Endothelial cell of umbilical vein (primary cell): ENCODE measurements around the gene CLIC1. TPM values are rescaled to one million over a fixed set of nuclear protein-coding genes. Genes with fewer than 3 reads are reported as not detected.

Experiments used
- BruUV-seq: library from RNA; stranded (reverse); fragments of 400-500 nt; replicated peaks from 2 replicates; lab custom pipeline; 2021; lab: Mats Ljungman, UMichigan
- CTCF ChIA-PET: fragments of 300-600, 350-600 bp; sonication (Branson Sonifier 250); formaldehyde crosslinking; loops from one replicate; lab custom pipeline; 2021; ENCODE audit warnings: antibody characterized with exemption, inconsistent platforms; lab: Charles Lee
- POLR2A ChIA-PET: fragments of 300-600, 350-600 bp; sonication (Branson Sonifier 250); formaldehyde crosslinking; loops from one replicate; lab custom pipeline; 2021; ENCODE audit warnings: antibody characterized with exemption, inconsistent platforms; lab: Charles Lee
- DNase-seq: peaks from one replicate; pipeline ENCODE4 v3.0.0-alpha.2; 2011; ENCODE audit warnings: low read depth, low spot score
- FAIRE-seq: peaks from 2 replicates; lab custom pipeline; 2011; peaks lifted over from hg19 to GRCh38; lab: Jason Lieb, UNC
- H2AFZ ChIP-seq: 2 replicates; pipeline ENCODE4 v1.6.0; 2012; ENCODE audit warnings: low read depth, low read length, control low read depth, inconsistent platforms
- H3K27ac ChIP-seq: 2 replicates; pipeline ENCODE4 v1.5.1; 2011; ENCODE audit warnings: low read depth, mild to moderate bottlenecking, control low read depth, low read length, moderate library complexity; ENCODE audit not compliant: insufficient read depth
- H3K27me3 ChIP-seq, 2 experiments: 2 replicates each; pipeline versions ENCODE4 v1.6.0 to v1.6.1; 2011; ENCODE audit warnings: low read length in 2 of 2, mixed read lengths in 1 of 2; ENCODE audit not compliant: control insufficient read depth in 2 of 2, insufficient read depth in 2 of 2
- H3K36me3 ChIP-seq, 2 experiments: 2 replicates in 1 of 2; 3 replicates in 1 of 2; pipeline ENCODE4 v1.5.1; 2011; ENCODE audit warnings: low read length in 2 of 2, mild to moderate bottlenecking in 1 of 2, moderate library complexity in 1 of 2; ENCODE audit not compliant: control insufficient read depth in 2 of 2, insufficient read depth in 2 of 2; ENCODE audit errors: extremely low read depth in 1 of 2
- H3K4me1 ChIP-seq: 3 replicates; pipeline ENCODE4 v1.5.1; 2011; ENCODE audit warnings: mild to moderate bottlenecking, low read length; ENCODE audit not compliant: control insufficient read depth, insufficient read depth; ENCODE audit errors: extremely low read depth
- H3K4me2 ChIP-seq: 2 replicates; pipeline ENCODE4 v1.6.1; 2011; ENCODE audit warnings: low read length, control low read depth, mixed read lengths; ENCODE audit not compliant: insufficient read depth
- H3K4me3 ChIP-seq, 3 experiments: fragments of 200-600 bp in 1 of 3; sonication (generic), shearing (Covaris generic) in 1 of 3; replicated peaks in 1 of 3; 2 replicates each; pipeline ENCODE4 v1.5.1; 2011 to 2016; ENCODE audit warnings: control low read depth in 3 of 3, low read length in 3 of 3, mild to moderate bottlenecking in 2 of 3, inconsistent platforms in 1 of 3, low read depth in 1 of 3, moderate library complexity in 1 of 3; ENCODE audit not compliant: insufficient read depth in 1 of 3
- H3K79me2 ChIP-seq: 2 replicates; pipeline ENCODE4 v1.6.0; 2012; ENCODE audit warnings: low read length, inconsistent platforms; ENCODE audit not compliant: control insufficient read depth, insufficient read depth
- H3K9ac ChIP-seq: replicated peaks from 2 replicates; pipeline ENCODE3; 2011; ENCODE audit warnings: low read length, control low read depth; ENCODE audit not compliant: insufficient read depth; ENCODE audit errors: extremely low read depth
- H3K9me1 ChIP-seq: replicated peaks from 3 replicates; pipeline ENCODE4 v1.6.0; 2011; ENCODE audit warnings: mild to moderate bottlenecking, low read length; ENCODE audit not compliant: control insufficient read depth, insufficient read depth; ENCODE audit errors: extremely low read depth
- H3K9me3 ChIP-seq: replicated peaks from 2 replicates; pipeline ENCODE4 v1.5.1; 2012; ENCODE audit warnings: low read length, inconsistent platforms; ENCODE audit not compliant: control insufficient read depth, insufficient read depth
- H4K20me1 ChIP-seq: replicated peaks from 2 replicates; pipeline ENCODE3; 2011; ENCODE audit warnings: mild to moderate bottlenecking, low read length; ENCODE audit not compliant: control insufficient read depth, insufficient read depth; ENCODE audit errors: extremely low read depth
- FOS ChIP-seq: IDR thresholded peaks from 2 replicates; pipeline ENCODE4 v1.6.1; 2011; ENCODE audit warnings: mild to moderate bottlenecking, low read length, moderate library complexity, borderline replicate concordance; ENCODE audit not compliant: insufficient read depth
- GATA2 ChIP-seq: IDR thresholded peaks from 2 replicates; pipeline ENCODE4 v1.7.0; 2011; ENCODE audit warnings: low read depth, mild to moderate bottlenecking, moderate library complexity, mixed read lengths, low read length; ENCODE audit not compliant: insufficient read length, insufficient read depth
- JUN ChIP-seq: IDR thresholded peaks from 2 replicates; pipeline ENCODE4 v1.6.1; 2011; ENCODE audit warnings: borderline replicate concordance, low read depth; ENCODE audit not compliant: insufficient read length, insufficient read depth
- POLR2A ChIP-seq: IDR thresholded peaks from 2 replicates; pipeline ENCODE4 v1.6.1; 2012; ENCODE audit warnings: low read depth, mild to moderate bottlenecking, control low read depth, low read length
- POLR2AphosphoS5 ChIP-seq: IDR thresholded peaks from 2 replicates; pipeline ENCODE4 v1.6.1; 2012; ENCODE audit warnings: low read depth, mild to moderate bottlenecking, control low read depth, low read length, moderate library complexity; ENCODE audit not compliant: insufficient read depth
- dilution Hi-C: fragments of 300-500 bp; cut with MboI; formaldehyde crosslinking; loops from one replicate; pipeline ENCODE4 v1.15.0; 2019; ENCODE audit warnings: low sequenced_read_pairs; ENCODE audit not compliant: extremely low pct_ligation_motif_present
- intact Hi-C: fragments of 100-400 bp; cut with micrococcal nuclease; formaldehyde crosslinking; loops from one replicate; pipeline ENCODE4 v1.10.0; 2022
- polyA plus RNA-seq, 4 experiments: library from polyadenylated mRNA; depleted of rRNA in 3 of 4; stranded (reverse) in 3 of 4; unstranded in 1 of 4; fragments of >200 nt; gene quantifications; 2 replicates each; pipeline versions ENCODE4 v1.2.1 to v1.2.3, GENCODE V29; 2011 to 2012; ENCODE audit warnings: missing spikeins in 1 of 4
- total RNA-seq: library from RNA; stranded (reverse); gene quantifications from 2 replicates; pipeline ENCODE4 v1.2.3, GENCODE V29; 2021
- TF ChIP-seq, protein P1 (sequence below): IDR thresholded peaks from 2 replicates; pipeline ENCODE4 v1.6.1; 2011; ENCODE audit not compliant: insufficient read depth, insufficient read length
- TF ChIP-seq, protein P2 (sequence below), 2 donors: IDR thresholded peaks; 1 replicate in 1 of 2; 2 replicates in 1 of 2; pipeline ENCODE4 v1.5.1; 2011; ENCODE audit warnings: low read length in 2 of 2, mild to moderate bottlenecking in 2 of 2, moderate library complexity in 2 of 2, control low read depth in 1 of 2, inconsistent platforms in 1 of 2, low read depth in 1 of 2; ENCODE audit not compliant: insufficient read depth in 1 of 2; ENCODE audit errors: extremely low read depth in 1 of 2

CLIC1 gene
- total and polyA plus RNA-seq, 2 donors (not counting 3 experiments of a cell fraction or from before 2014, with no cell fraction given): 543 to 578 TPM

DNA sequence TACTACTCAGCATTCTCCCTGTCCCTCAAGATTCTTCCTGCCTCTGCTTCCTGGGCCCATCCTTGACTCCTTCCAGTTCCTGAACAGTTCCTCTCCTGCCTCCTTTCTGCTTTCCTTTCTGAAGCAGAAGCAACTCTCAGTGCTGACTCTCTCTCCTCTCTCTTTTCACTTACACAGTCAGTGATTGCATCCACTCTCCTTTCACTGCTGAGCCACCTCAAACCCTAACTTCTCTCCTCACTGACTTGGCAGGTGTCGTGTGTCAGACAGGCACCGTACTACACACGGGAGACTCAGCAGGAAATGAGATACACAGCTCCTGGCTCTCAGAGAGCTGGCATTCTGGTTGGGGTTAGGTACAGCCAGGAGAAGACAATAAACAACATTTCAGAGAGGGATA is 38.8 kb downstream of the CLIC1 start:
- Histone ChIP-seq H3K9me3 (no peaks in the 10 kb centered on the region), H2AFZ (no peak overlapping the region), H4K20me1 (no peaks in the 10 kb centered on the region), H3K4me3 (no peak overlapping the region), H3K4me2 (no peak overlapping the region), H3K36me3 (peaks cover 6 to 22% of the 10 kb centered on the region in 2 experiments), H3K27ac (no peak overlapping the region), H3K79me2 (peaks cover 19% of the 10 kb centered on the region), H3K9ac (no peak overlapping the region), H3K27me3 (no peaks in the 10 kb centered on the region), H3K4me1 (peaks cover 11% of the 10 kb centered on the region), H3K9me1 (no peaks in the 10 kb centered on the region)
- CTCF ChIA-PET: interaction anchor here (1.3 kb wide), 1 partner anchor 16 kb away, joined by 6 read pairs; the partner anchor contains the start of gene LY6G5C
- TF ChIP-seq, protein P1, sequence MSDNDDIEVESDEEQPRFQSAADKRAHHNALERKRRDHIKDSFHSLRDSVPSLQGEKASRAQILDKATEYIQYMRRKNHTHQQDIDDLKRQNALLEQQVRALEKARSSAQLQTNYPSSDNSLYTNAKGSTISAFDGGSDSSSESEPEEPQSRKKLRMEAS: no peak
- TF ChIP-seq, protein P2, sequence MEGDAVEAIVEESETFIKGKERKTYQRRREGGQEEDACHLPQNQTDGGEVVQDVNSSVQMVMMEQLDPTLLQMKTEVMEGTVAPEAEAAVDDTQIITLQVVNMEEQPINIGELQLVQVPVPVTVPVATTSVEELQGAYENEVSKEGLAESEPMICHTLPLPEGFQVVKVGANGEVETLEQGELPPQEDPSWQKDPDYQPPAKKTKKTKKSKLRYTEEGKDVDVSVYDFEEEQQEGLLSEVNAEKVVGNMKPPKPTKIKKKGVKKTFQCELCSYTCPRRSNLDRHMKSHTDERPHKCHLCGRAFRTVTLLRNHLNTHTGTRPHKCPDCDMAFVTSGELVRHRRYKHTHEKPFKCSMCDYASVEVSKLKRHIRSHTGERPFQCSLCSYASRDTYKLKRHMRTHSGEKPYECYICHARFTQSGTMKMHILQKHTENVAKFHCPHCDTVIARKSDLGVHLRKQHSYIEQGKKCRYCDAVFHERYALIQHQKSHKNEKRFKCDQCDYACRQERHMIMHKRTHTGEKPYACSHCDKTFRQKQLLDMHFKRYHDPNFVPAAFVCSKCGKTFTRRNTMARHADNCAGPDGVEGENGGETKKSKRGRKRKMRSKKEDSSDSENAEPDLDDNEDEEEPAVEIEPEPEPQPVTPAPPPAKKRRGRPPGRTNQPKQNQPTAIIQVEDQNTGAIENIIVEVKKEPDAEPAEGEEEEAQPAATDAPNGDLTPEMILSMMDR (IDR thresholded peaks at IDR 0.05; ENCODE audit: extremely low read depth in 1 of 2, insufficient read depth in 1 of 2, low read depth in 1 of 2, low read length in 2 of 2): no peak
- no peak for TF ChIP-seq GATA2
- TF ChIP-seq FOS: no peak
- TF ChIP-seq POLR2AphosphoS5: no peak
- no peak for TF ChIP-seq JUN
- no peak for TF ChIP-seq POLR2A
- dilution Hi-C loops: no loop called here
- POLR2A ChIA-PET: no interaction called here
- intact Hi-C loops: no loop called here
- BruUV-seq: no TSS peak
- DNase-seq (no peak), FAIRE-seq (no peak)
